ENCODE data around the gene CHRNA9. TPM values are rescaled to one million over a fixed set of nuclear protein-coding genes. Genes with fewer than 3 reads are reported as not detected.
A peak's percentile ranks its signal among the peaks of the same experiment; 100 is the strongest.

CHRNA9 gene
- total RNA-seq, 1 experiment from 2014 or later: not detected

DNA sequence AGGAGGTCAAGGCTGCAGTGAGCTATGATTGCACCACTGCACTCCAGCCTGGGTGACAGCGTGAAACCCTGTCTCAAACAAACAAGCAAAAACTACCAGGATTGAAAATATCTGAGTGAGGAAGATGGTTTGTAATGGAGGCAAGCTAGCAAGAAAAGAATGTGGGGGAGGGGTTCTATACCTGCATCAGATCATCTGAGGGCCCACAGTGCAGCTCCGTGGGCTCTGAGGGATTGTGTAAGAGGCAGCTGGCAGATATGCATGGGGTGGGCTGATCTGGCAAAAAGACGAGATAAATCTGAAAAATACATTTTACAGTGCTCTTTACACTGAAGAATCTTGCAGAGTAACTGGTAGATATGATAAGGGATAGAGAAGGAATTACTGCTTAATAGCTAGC, 28.9 kb upstream of the CHRNA9 start (continued):
- TF ChIP-seq SIN3A (IDR thresholded peaks at IDR 0.05; ENCODE audit: borderline replicate concordance, insufficient read depth, low read depth, low read length): no peak

GRCh38 chr4:40306976-40307375, 28.2 kb upstream of the CHRNA9 start:
- TF ChIP-seq POLR2AphosphoS5 (IDR thresholded peaks at IDR 0.05; ENCODE audit: low read depth, low read length) (no peak), TCF7L2 (IDR thresholded peaks at IDR 0.05; ENCODE audit: low read depth, low read length) (no peak), REST (IDR thresholded peaks at IDR 0.05; ENCODE audit: insufficient read depth in 1 of 2, low read depth in 2 of 2, low read length in 1 of 2) (no peak), SIN3A (IDR thresholded peaks at IDR 0.05; ENCODE audit: borderline replicate concordance, insufficient read depth, low read depth, low read length) (no peak)
- TF ChIP-seq, protein P1, sequence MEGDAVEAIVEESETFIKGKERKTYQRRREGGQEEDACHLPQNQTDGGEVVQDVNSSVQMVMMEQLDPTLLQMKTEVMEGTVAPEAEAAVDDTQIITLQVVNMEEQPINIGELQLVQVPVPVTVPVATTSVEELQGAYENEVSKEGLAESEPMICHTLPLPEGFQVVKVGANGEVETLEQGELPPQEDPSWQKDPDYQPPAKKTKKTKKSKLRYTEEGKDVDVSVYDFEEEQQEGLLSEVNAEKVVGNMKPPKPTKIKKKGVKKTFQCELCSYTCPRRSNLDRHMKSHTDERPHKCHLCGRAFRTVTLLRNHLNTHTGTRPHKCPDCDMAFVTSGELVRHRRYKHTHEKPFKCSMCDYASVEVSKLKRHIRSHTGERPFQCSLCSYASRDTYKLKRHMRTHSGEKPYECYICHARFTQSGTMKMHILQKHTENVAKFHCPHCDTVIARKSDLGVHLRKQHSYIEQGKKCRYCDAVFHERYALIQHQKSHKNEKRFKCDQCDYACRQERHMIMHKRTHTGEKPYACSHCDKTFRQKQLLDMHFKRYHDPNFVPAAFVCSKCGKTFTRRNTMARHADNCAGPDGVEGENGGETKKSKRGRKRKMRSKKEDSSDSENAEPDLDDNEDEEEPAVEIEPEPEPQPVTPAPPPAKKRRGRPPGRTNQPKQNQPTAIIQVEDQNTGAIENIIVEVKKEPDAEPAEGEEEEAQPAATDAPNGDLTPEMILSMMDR (IDR thresholded peaks at IDR 0.05): no peak
- Histone ChIP-seq H3K4me1 (ENCODE audit: control insufficient read depth, insufficient read depth, low read length) (peaks cover 5% of the 10 kb centered on the region; the same call in 1 of the 2 replicates), H3K27ac (ENCODE audit: low read length) (peak overlapping the region; percentile 62; the same call in 1 of the 2 replicates), H3K36me3 (ENCODE audit: control insufficient read depth, insufficient read depth, low read length) (no peaks in the 10 kb centered on the region), H3K4me3 (ENCODE audit: low read depth in 2 of 2, low read length in 2 of 2) (no peak overlapping the region), H3K27me3 (ENCODE audit: control insufficient read depth, insufficient read depth, low read length) (no peaks in the 10 kb centered on the region), H3K9me3 (ENCODE audit: control insufficient read depth, insufficient read depth, low read depth, low read length) (0 out of 2 replicates have a peak, but pooled peaks cover 4% of the 10 kb centered on the region)
- intact Hi-C loops (cut with micrococcal nuclease; ENCODE audit: unreplicated experiment) (no loop called here), in situ Hi-C loops (cut with HindIII; ENCODE audit: low pct_unique_long_range_greater_than_20kb, low sequenced_read_pairs) (no loop called here)
- DNase-seq (ENCODE audit: low read depth, low spot score) (no peak), ATAC-seq (no peak)
- CTCF ChIA-PET: no interaction called here
- BruUV-seq (replicated peaks): no TSS peak
- POLR2A ChIA-PET: interaction anchor here (0.5 kb wide), 1 partner anchor 111 kb away, joined by 5 read pairs; no protein-coding TSS in a partner anchor

GRCh38 chr4:40307627-40308497, 27.3 kb upstream of the CHRNA9 start:
- no peaks in the 10 kb centered on the region for H3K36me3 ChIP-seq (ENCODE audit: control insufficient read depth, insufficient read depth, low read length)
- POLR2A ChIA-PET: interaction anchor here (0.6 kb wide), 1 partner anchor 58 kb away, joined by 3 read pairs; no protein-coding TSS in a partner anchor
- ATAC-seq: no peak
- TF ChIP-seq SIN3A (IDR thresholded peaks at IDR 0.05; ENCODE audit: borderline replicate concordance, insufficient read depth, low read depth, low read length) (no peak), TCF7L2 (IDR thresholded peaks at IDR 0.05; ENCODE audit: low read depth, low read length) (no peak)
- intact Hi-C loops (cut with micrococcal nuclease; ENCODE audit: unreplicated experiment): no loop called here
- no peaks in the 10 kb centered on the region for H3K27me3 ChIP-seq (ENCODE audit: control insufficient read depth, insufficient read depth, low read length)
- H3K27ac ChIP-seq (ENCODE audit: low read length): peak overlapping the region; percentile 62; the same call in 1 of the 2 replicates
- BruUV-seq (replicated peaks): no TSS peak
- H3K9me3 ChIP-seq (ENCODE audit: control insufficient read depth, insufficient read depth, low read depth, low read length): 0 out of 2 replicates have a peak, but pooled peaks cover 4% of the 10 kb centered on the region
- no peak for DNase-seq (ENCODE audit: low read depth, low spot score)
- H3K4me3 ChIP-seq (ENCODE audit: low read depth in 2 of 2, low read length in 2 of 2): no peak overlapping the region
- H3K4me1 ChIP-seq (ENCODE audit: control insufficient read depth, insufficient read depth, low read length): peaks cover 5% of the 10 kb centered on the region; the same call in 1 of the 2 replicates
- in situ Hi-C loops (cut with HindIII; ENCODE audit: low pct_unique_long_range_greater_than_20kb, low sequenced_read_pairs): no loop called here
- CTCF ChIA-PET: no interaction called here
